ENCODE results near the gene CETP.

Gene CETP

DNA sequence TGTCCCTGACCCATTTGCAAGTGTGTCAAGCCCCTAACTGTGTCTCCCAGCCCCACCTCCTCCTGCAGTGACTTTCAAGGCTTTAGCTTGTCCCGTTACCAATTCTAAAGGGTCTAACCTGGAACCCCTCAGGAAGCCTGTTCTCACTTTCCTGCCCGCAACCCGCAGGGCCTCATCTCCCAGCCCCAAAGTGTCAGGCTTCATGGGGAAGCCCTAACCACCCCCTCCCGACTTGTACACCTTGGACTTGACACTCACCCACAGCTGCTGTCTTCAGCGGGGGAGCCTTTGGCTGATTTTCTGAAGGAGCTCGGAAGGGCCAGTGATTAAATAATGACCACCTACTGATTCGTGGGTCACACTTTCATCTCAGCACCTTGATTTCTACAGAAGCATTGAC is 60.7 kb downstream of the CETP start:
- no peak for DNase-seq (ENCODE audit: low read depth in 2 of 2)

GRCh38 chr16:57023541-57024249 is 61.9 kb downstream of the CETP start:
- peak; percentile 69 for DNase-seq (ENCODE audit: low read depth in 2 of 2)

DNA sequence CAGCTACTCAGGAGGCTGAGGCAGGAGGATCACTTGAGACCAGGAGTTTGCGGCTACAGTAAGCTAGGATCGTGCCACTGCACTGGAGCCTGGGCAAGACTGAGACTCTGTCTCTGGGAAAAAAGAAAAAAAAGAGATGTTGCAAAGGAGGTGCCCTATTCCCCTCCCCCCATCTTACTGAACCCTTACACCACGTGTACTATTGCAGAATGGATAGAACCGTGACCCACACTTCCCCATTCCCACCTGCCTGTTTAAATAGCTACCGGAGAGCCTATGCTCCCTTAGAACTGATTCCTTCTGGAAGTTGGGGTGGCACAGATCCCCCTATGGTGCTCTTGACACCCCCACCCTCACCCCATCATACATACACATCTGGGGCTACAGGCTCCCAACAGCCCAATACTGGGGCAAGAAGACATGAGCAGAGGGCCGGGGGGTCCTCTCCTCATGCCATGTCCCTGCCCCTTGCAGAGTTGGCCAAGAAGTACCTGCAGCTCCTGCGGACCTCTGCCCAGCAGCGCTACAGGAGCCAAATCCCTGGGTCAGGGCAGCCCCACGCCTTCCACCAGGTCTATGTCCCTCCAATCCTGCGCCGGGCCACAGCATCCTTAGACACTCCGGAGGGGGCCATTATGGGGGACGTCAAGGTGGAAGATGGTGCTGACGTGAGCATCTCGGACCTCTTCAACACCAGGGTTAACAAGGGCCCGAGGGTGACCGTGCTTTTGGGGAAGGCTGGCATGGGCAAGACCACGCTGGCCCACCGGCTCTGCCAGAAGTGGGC is 63.3 kb downstream of the CETP start:
- no peak for DNase-seq (ENCODE audit: low read depth in 2 of 2)

- DNase-seq (ENCODE audit: low read depth in 2 of 2) = no peak
These were observed 64.4 kb downstream of the CETP start for GRCh38 chr16:57025941-57026777.

DNA sequence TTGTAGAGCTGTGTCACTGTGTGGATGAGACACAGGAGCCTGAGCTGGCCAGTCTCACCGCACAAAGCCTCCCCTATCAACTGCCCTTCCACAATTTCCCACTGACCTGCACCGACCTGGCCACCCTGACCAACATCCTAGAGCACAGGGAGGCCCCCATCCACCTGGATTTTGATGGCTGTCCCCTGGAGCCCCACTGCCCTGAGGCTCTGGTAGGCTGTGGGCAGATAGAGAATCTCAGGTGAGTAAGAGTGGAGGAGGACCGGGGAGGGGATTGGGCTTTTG is 65.0 kb downstream of the CETP start:
- DNase-seq (ENCODE audit: low read depth in 2 of 2) = no peak

- DNase-seq (ENCODE audit: low read depth in 2 of 2) = no peak
These were observed 65.3 kb downstream of the CETP start for GRCh38 chr16:57027067-57027466.

- DNase-seq (ENCODE audit: low read depth in 2 of 2) = no peak
These were observed 66.3 kb downstream of the CETP start for GRCh38 chr16:57028086-57028485.

DNA sequence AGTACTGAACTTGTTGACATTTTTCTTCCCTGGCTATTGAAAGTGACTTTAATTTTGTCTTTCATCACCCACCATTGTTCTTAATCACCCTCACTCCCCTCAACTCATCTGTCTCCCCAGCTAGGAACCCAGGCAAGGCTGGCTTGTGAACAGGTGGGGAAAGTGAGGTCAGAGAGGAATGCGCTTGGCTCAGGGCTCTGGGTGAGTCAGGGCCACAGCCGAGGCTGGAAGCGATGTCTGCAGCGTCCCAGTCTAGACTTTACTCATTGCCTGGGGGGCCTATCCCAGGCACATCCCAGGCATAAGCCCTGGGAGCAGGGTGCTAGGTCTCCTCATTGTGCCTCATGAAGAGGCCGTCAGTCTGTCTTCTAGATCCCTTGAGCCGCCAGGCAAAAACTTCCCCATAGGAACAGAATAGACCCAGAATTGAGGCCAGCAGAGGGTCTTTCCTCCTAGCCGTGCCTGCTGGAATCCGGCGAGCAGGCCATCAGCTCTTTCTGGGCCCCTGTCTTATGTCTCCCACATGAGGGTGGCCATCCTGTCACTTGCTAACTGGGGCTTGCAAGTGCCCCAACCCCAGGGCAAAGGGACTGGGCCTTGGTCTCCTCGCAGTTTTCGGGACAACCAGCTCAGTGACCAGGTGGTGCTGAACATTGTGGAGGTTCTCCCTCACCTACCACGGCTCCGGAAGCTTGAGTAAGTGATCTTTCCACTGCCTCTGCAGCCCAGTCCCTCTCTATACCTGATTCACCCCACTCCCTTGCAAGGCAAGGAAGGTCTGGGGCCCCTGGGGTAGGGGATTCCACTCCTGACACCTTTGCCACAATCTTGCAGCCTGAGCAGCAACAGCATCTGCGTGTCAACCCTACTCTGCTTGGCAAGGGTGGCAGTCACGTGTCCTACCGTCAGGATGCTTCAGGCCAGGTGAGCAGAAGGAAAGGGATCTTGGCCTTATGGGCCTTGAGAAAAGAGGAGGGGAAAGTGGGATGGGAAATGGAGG is 67.7 kb downstream of the CETP start:
- no peak for DNase-seq (ENCODE audit: low read depth in 2 of 2)

GRCh38 chr16:57030346-57030902 is 68.7 kb downstream of the CETP start:
- DNase-seq (ENCODE audit: low read depth in 2 of 2) = no peak

GRCh38 chr16:57031156-57031555 is 69.4 kb downstream of the CETP start:
- DNase-seq (ENCODE audit: low read depth in 2 of 2) = no peak

- no peak for DNase-seq (ENCODE audit: low read depth in 2 of 2)
These were observed 70.6 kb downstream of the CETP start for GRCh38 chr16:57032346-57032745.

DNA sequence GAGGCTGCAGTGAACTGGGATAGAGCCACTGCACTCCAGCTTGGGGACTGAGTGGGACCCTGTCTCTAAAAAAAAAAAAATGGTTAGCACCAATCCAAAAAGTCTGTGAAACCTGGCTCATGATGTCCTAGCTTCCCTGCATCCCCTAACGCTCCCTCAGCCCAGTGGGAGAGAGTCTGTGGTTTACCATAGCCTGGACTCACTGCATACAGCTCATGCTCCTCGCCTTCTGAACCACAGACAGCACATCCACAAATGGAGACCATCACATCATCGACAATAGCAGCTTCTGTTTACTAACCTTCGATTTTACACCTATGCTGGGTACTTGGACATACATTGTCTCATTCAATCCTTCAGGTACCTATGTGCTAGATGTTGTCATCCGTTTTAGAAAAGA is 71.2 kb downstream of the CETP start:
- no peak for DNase-seq (ENCODE audit: low read depth in 2 of 2)
